ENCODE data around the gene OBSCN.

OBSCN gene

DNA sequence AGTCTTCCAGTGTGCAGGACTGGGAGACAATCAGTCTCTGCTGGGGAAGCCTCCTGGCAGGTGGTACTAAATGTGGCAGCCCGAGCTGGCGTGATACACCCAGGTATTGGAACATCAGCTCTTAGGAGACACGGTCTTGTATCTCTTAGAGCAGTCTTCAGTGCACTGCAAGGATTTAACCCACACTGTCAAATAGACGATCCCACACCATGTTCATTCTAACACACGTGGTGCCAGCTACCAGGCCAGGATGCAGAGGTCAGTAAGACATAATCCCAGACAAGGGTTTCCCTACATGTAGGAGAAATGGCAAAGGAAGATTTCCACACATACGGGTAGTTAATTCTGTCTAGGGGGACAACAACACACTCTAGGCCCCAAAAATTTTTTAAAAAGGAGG, 190.1 kb downstream of the OBSCN start:
- Histone ChIP-seq H3K4me1 (no peaks in the 10 kb centered on the region), H3K36me3 (peaks cover 38% of the 10 kb centered on the region), H3K27me3 (no peaks in the 10 kb centered on the region), H3K9me3 (no peaks in the 10 kb centered on the region), H3K4me3 (ENCODE audit: low read depth, low read length) (no peak overlapping the region)
- no peak for DNase-seq
- TF ChIP-seq, protein P1, sequence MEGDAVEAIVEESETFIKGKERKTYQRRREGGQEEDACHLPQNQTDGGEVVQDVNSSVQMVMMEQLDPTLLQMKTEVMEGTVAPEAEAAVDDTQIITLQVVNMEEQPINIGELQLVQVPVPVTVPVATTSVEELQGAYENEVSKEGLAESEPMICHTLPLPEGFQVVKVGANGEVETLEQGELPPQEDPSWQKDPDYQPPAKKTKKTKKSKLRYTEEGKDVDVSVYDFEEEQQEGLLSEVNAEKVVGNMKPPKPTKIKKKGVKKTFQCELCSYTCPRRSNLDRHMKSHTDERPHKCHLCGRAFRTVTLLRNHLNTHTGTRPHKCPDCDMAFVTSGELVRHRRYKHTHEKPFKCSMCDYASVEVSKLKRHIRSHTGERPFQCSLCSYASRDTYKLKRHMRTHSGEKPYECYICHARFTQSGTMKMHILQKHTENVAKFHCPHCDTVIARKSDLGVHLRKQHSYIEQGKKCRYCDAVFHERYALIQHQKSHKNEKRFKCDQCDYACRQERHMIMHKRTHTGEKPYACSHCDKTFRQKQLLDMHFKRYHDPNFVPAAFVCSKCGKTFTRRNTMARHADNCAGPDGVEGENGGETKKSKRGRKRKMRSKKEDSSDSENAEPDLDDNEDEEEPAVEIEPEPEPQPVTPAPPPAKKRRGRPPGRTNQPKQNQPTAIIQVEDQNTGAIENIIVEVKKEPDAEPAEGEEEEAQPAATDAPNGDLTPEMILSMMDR (IDR thresholded peaks at IDR 0.05; ENCODE audit: low read depth, low read length) = no peak

DNA sequence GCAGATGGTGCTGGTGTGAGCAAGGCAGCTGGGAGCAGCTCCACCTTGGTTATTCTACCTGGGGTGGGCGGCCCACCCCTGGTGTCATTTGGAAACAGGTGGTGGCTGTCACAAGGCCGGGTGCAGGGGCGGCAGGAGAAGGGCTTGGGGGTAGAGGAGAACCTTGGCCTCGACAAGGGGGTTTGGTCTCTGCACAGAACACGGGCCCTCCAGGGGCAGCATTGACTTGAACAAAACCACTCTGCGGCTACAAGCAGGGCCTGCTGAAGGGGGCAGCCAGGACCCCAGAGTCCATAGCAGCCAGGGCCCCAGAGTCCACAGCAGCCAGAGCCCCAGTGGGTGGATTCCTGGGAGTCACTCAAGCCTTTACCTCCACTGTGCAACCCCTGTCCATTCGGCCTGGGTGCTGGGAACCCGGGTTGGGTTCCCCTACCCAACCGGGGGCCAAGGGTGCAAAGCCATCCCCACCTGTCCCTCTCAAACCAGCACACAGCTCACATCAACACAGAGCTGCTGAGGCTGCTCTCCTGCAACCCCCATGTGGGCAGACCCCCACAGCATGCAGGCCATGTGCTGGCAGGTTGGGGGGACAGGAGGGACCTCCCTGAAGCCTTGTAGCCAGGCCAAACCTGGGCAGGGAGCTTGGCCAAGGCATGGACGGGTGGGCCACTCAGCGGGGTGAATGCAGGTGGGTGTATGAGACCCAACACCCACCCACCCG, 191.1 kb downstream of the OBSCN start:
- H3K27me3 ChIP-seq = no peaks in the 10 kb centered on the region
- TF ChIP-seq, protein P1 (IDR thresholded peaks at IDR 0.05; ENCODE audit: low read depth, low read length) = no peak
- DNase-seq = no peak
- H3K4me1 ChIP-seq = no peaks in the 10 kb centered on the region
- no peak overlapping the region for H3K4me3 ChIP-seq (ENCODE audit: low read depth, low read length)
- H3K36me3 ChIP-seq = peaks cover 42% of the 10 kb centered on the region
- H3K9me3 ChIP-seq = no peaks in the 10 kb centered on the region

DNA sequence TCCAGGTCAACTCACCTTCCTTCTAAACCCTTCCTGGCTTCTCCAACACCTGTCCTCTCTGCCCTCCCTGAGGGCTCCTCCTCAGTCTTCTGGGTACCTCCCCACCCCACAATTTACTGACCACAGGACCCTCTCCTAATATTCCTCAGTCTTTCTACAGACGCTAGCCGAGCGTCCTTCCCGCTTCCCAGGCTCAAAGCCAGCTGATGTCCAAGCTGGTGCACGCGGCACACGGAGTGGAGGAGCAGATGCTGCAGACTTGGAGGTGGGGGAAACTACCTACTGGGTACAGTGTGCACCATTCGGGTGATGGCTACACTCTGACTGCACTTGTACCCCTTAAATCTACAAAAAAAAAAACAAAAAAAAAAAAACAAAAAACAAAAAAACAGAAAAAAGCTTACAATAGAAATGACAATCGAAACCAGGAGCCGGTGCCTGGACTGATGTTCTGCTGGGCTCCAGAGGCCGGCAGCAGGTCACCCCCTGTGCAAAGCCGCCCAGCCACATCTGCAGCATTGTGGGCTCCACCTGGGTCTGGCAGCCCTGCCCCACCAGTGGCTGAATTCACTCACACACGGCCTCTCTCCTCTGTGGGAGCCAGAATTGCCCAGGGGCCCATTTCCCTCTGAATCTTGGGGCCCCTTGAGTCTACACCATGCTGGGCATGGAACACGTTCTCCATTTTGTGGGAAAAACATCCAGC, 191.8 kb downstream of the OBSCN start:
- H3K9me3 ChIP-seq = no peaks in the 10 kb centered on the region
- H3K4me3 ChIP-seq (ENCODE audit: low read depth, low read length) = no peak overlapping the region
- H3K4me1 ChIP-seq = no peaks in the 10 kb centered on the region; the same call in 1 of the 2 replicates
- DNase-seq = no peak
- no peaks in the 10 kb centered on the region for H3K27me3 ChIP-seq
- TF ChIP-seq, protein P1 (IDR thresholded peaks at IDR 0.05; ENCODE audit: low read depth, low read length) = no peak
- peaks cover 37% of the 10 kb centered on the region for H3K36me3 ChIP-seq

DNA sequence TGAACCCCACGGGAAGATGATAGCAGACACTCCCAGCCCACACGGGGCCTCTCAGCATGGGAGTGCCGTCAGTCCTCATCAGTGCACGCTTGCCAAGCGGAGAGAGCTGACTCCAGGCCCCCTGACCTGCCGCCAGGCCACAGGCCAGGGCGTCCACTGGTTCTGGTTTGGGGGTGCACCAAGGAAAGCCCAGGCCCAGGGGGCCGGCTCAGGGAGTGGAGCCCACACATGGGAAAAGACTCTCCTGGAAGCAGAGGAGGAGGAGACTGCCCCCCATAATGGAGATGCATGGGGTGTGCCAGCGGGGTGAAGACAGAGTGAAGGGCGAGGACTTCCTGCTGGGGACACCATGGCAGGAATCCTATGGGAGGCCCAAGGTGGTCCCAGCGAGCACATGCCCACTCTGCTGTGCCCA, 192.4 kb downstream of the OBSCN start:
- Histone ChIP-seq H3K36me3 (peaks cover 37% of the 10 kb centered on the region), H3K27me3 (no peaks in the 10 kb centered on the region), H3K4me3 (ENCODE audit: low read depth, low read length) (no peak overlapping the region), H3K9me3 (no peaks in the 10 kb centered on the region), H3K4me1 (peaks cover 2% of the 10 kb centered on the region)
- TF ChIP-seq, protein P1 (IDR thresholded peaks at IDR 0.05; ENCODE audit: low read depth, low read length) = no peak
- no peak for DNase-seq

DNA sequence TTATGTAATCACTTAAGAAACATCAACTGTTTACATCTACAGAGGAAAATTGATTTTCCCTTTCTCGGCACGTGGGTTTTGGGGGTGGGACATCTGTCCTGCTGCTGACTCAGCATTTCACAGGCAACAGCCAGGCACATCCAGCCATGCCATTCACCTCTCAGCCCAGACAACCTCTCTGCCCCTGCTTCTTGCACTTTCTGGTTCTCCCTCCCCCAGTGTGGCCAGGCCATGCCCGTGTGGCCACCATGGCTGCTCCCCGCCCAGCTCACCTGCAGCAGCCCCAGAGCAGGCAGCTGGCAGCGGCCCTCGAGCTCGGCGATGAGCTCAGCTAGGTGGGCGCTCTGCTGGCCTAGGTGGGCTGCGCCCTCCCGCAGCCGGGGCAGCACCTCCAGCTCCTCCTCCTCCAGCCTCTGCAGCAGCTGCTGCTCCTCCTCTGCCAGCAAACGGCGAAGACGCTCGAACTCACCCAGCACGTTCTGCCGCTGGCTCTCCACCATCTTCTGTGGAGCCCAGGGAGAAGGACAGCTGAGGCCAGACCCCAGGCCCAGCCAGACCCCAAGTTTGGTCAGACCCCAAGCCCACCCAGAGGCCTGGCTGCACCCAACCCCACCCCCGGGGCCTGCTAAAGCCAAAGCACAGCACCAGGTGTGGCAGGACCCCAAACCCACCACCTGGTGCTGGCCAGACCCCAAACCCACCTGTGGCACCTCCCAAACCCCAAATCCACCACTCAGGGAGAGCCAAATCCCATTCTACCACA, 193.0 kb downstream of the OBSCN start:
- Histone ChIP-seq H3K4me3 (ENCODE audit: low read depth, low read length) (no peak overlapping the region), H3K36me3 (peaks cover 37% of the 10 kb centered on the region), H3K9me3 (no peaks in the 10 kb centered on the region), H3K4me1 (peaks cover 2% of the 10 kb centered on the region), H3K27me3 (no peaks in the 10 kb centered on the region)
- TF ChIP-seq, protein P1 (IDR thresholded peaks at IDR 0.05; ENCODE audit: low read depth, low read length) = no peak
- no peak for DNase-seq
